Measurements from ENCODE around the gene ZNF562.

- no peak for TF ChIP-seq CTCF (IDR thresholded peaks at IDR 0.05)
- TF ChIP-seq POLR2A (IDR thresholded peaks at IDR 0.05): no peak
- TF ChIP-seq POLR2AphosphoS5 (IDR thresholded peaks at IDR 0.05): no peak
Observed at GRCh38 chr19:9711815-9712214, 36.9 kb upstream of the ZNF562 start.
